ENCODE results near the gene SNX15. TPM values are rescaled to one million over a fixed set of nuclear protein-coding genes. Genes with fewer than 3 reads are reported as not detected.

SNX15 gene
- total RNA-seq, 1 donor from 2014 or later, result 24.9 TPM

- Mint-ChIP-seq H3K4me1 (ENCODE audit: low read depth) (peaks cover 13% of the 10 kb centered on the region), H3K27ac (ENCODE audit: unreplicated experiment) (no peak overlapping the region), H3K27me3 (ENCODE audit: low read depth) (no peaks in the 10 kb centered on the region), H3K9me3 (ENCODE audit: low read depth) (no peaks in the 10 kb centered on the region), H3K36me3 (ENCODE audit: low read depth) (peaks cover 23% of the 10 kb centered on the region), H3K4me3 (ENCODE audit: unreplicated experiment) (no peak overlapping the region)
- TF ChIP-seq CTCF (IDR thresholded peaks at IDR 0.05), result no peak
- DNase-seq (ENCODE audit: low spot score), result no peak
Observed at GRCh38 chr11:65089621-65090020, 62.4 kb downstream of the SNX15 start.

Small RNA genes within 50 kb of the gene (microRNA-seq; reads per million reads assigned to microRNA genes)
- not detected for gene MIR6879 (ENCODE audit: borderline number of aligned reads)

Other genes starting within 250 kb of the SNX15 start
- 183 to 198 TPM (median 190 TPM) in 3 replicates for gene SF1, start 248.9 kb upstream of the SNX15 start, total RNA-seq
- 11.3 to 17.8 TPM (median 13.4 TPM) in 3 replicates for gene MAP4K2, start 224.2 kb upstream of the SNX15 start, total RNA-seq
- 19.5 to 26.4 TPM (median 20.4 TPM) in 3 replicates for gene MEN1, start 216.9 kb upstream of the SNX15 start, total RNA-seq
- 0.17 to 0.46 TPM (median 0.35 TPM) in 3 replicates for gene CDC42BPG, start 182.8 kb upstream of the SNX15 start, total RNA-seq
- gene EHD1, start 148.8 kb upstream of the SNX15 start, total RNA-seq, result 78.9 to 129 TPM (median 111 TPM) in 3 replicates
- 15.2 to 21.9 TPM (median 16.3 TPM) in 3 replicates for gene ATG2A, start 110.2 kb upstream of the SNX15 start, total RNA-seq
- 21.7 to 33.2 TPM (median 29.3 TPM) in 3 replicates for gene PPP2R5B, start 102.8 kb upstream of the SNX15 start, total RNA-seq
- gene GPHA2, start 91.5 kb upstream of the SNX15 start, total RNA-seq, result not detected in 3 replicates
- not detected in 3 replicates for gene MAJIN, start 55.3 kb upstream of the SNX15 start, total RNA-seq
- not detected in 3 replicates for gene BATF2, start 30.5 kb upstream of the SNX15 start, total RNA-seq
- gene ARL2, start 13.3 kb upstream of the SNX15 start, total RNA-seq, result 80.1 to 85.5 TPM (median 83.7 TPM) in 3 replicates
- gene SAC3D1, start 13.8 kb downstream of the SNX15 start, total RNA-seq, result 13.1 to 18.2 TPM (median 14.3 TPM) in 3 replicates
- gene NAALADL1, start 31.1 kb downstream of the SNX15 start, total RNA-seq, result not detected in 3 replicates
- 5.5 to 11.4 TPM (median 6.3 TPM) in 3 replicates for gene CDCA5, start 56.6 kb downstream of the SNX15 start, total RNA-seq
- 48.9 to 53.3 TPM (median 50.0 TPM) in 3 replicates for gene ZFPL1, start 56.8 kb downstream of the SNX15 start, total RNA-seq
- 72.8 to 94.0 TPM (median 73.4 TPM) in 3 replicates for gene VPS51, start 68.8 kb downstream of the SNX15 start, total RNA-seq
- gene TM7SF2, start 84.4 kb downstream of the SNX15 start, total RNA-seq, result 10.3 to 14.4 TPM (median 10.7 TPM) in 3 replicates
- 7.9 to 8.7 TPM (median 7.9 TPM) in 3 replicates for gene ZNHIT2, start 90.3 kb downstream of the SNX15 start, total RNA-seq
- gene FAU, start 94.7 kb downstream of the SNX15 start, total RNA-seq, result 506 to 669 TPM (median 519 TPM) in 3 replicates
- 37.2 to 43.2 TPM (median 40.5 TPM) in 3 replicates for gene MRPL49, start 94.9 kb downstream of the SNX15 start, total RNA-seq
- gene SYVN1, start 107.1 kb downstream of the SNX15 start, total RNA-seq, result 47.5 to 53.5 TPM (median 49.2 TPM) in 3 replicates
- gene SPDYC, start 142.8 kb downstream of the SNX15 start, total RNA-seq, result not detected in 3 replicates
- 120 to 130 TPM (median 127 TPM) in 3 replicates for gene CAPN1, start 154.5 kb downstream of the SNX15 start, total RNA-seq
- gene POLA2, start 234.5 kb downstream of the SNX15 start, total RNA-seq, result 5.7 to 19.0 TPM (median 6.2 TPM) in 3 replicates